ENCODE measurements around the gene GABRA5.

- TF ChIP-seq POLR2A (IDR thresholded peaks at IDR 0.05) (no peak), CTCF (IDR thresholded peaks at IDR 0.05) (no peak), POLR2AphosphoS5 (IDR thresholded peaks at IDR 0.05) (no peak), EP300 (IDR thresholded peaks at IDR 0.05) (no peak)
Observed at GRCh38 chr15:26831951-26832350, 34.9 kb upstream of the GABRA5 start.
